HAP-1 (cell line): ENCODE results near the gene FAM222A.

Experiments
- DNase-seq, 2 experiments: peaks; one replicate each; pipeline ENCODE4 v3.0.0-alpha.2; 2016 to 2020; ENCODE audit warnings: low spot score in 2 of 2
- H3K27me3 ChIP-seq: fragments of 250-450 bp; sonication (Bioruptor Pico); 2 replicates; pipeline ENCODE4 v1.5.1; 2020; ENCODE audit warnings: low read depth, mild to moderate bottlenecking, moderate library complexity
- H3K36me3 ChIP-seq: fragments of 250-450 bp; sonication (Bioruptor Pico); replicated peaks from 2 replicates; pipeline ENCODE4 v1.5.1; 2020; ENCODE audit warnings: mild to moderate bottlenecking
- H3K4me1 ChIP-seq: fragments of 250-450 bp; sonication (Bioruptor Pico); 2 replicates; pipeline ENCODE4 v1.5.1; 2020; ENCODE audit warnings: mild to moderate bottlenecking
- H3K4me3 ChIP-seq: fragments of 250-450 bp; sonication (Bioruptor Pico); 2 replicates; pipeline ENCODE4 v1.5.1; 2020; ENCODE audit warnings: mild to moderate bottlenecking, moderate library complexity
- H3K9me3 ChIP-seq: fragments of 250-450 bp; sonication (Bioruptor Pico); 2 replicates; pipeline ENCODE4 v1.5.1; 2020; ENCODE audit warnings: mild to moderate bottlenecking, moderate library complexity
- in situ Hi-C: fragments of 300-500 bp; cut with MboI; formaldehyde crosslinking; loops from 3 replicates; pipeline ENCODE4 v1.14.3; 2020; ENCODE audit warnings: low sequenced_read_pairs, inconsistent platforms, mixed read lengths

Gene FAM222A

GRCh38 chr12:109710747-109711595 lies 2.7 kb upstream of the FAM222A start:
- Histone ChIP-seq H3K27me3 (no peaks in the 10 kb centered on the region), H3K36me3 (no peaks in the 10 kb centered on the region), H3K9me3 (no peaks in the 10 kb centered on the region), H3K4me1 (peaks cover 4% of the 10 kb centered on the region), H3K4me3 (no peak overlapping the region)
- in situ Hi-C loops = no loop called here
- peak; percentile 5 to 36 for DNase-seq

- Histone ChIP-seq H3K4me1 (peaks cover 1% of the 10 kb centered on the region), H3K4me3 (no peak overlapping the region), H3K36me3 (no peaks in the 10 kb centered on the region), H3K27me3 (no peaks in the 10 kb centered on the region), H3K9me3 (no peaks in the 10 kb centered on the region)
- in situ Hi-C loops = no loop called here
- DNase-seq = no peak
Measured at GRCh38 chr12:109711596-109712461, 1.8 kb upstream of the FAM222A start.

GRCh38 chr12:109714141-109714912 lies 702 bp downstream of the FAM222A start:
- H3K9me3 ChIP-seq = no peaks in the 10 kb centered on the region
- no peaks in the 10 kb centered on the region for H3K36me3 ChIP-seq
- H3K4me1 ChIP-seq = no peaks in the 10 kb centered on the region
- DNase-seq = peak; percentile 50 to 82
- in situ Hi-C loops = no loop called here
- no peaks in the 10 kb centered on the region for H3K27me3 ChIP-seq
- peak overlapping the region; percentile 40 for H3K4me3 ChIP-seq

- no peak for DNase-seq
- in situ Hi-C loops = no loop called here
- Histone ChIP-seq H3K4me1 (no peaks in the 10 kb centered on the region), H3K36me3 (no peaks in the 10 kb centered on the region), H3K9me3 (no peaks in the 10 kb centered on the region), H3K27me3 (no peaks in the 10 kb centered on the region), H3K4me3 (peak overlapping the region; percentile 40)
Measured at GRCh38 chr12:109714913-109715244, 1.3 kb downstream of the FAM222A start.

- no peak overlapping the region for H3K4me3 ChIP-seq
- DNase-seq = peak in 1 of 2 experiments; percentile 43
- H3K27me3 ChIP-seq = no peaks in the 10 kb centered on the region
- in situ Hi-C loops = no loop called here
- no peaks in the 10 kb centered on the region for H3K4me1 ChIP-seq
- no peaks in the 10 kb centered on the region for H3K9me3 ChIP-seq
- no peaks in the 10 kb centered on the region for H3K36me3 ChIP-seq
Measured at GRCh38 chr12:109715310-109716091, 1.9 kb downstream of the FAM222A start.

- H3K27me3 ChIP-seq = no peaks in the 10 kb centered on the region
- no peaks in the 10 kb centered on the region for H3K4me1 ChIP-seq
- in situ Hi-C loops = no loop called here
- no peaks in the 10 kb centered on the region for H3K36me3 ChIP-seq
- no peak for DNase-seq
- H3K9me3 ChIP-seq = no peaks in the 10 kb centered on the region
- no peak overlapping the region for H3K4me3 ChIP-seq
Measured at GRCh38 chr12:109716092-109716479, 2.5 kb downstream of the FAM222A start.

- in situ Hi-C loops = no loop called here
- Histone ChIP-seq H3K9me3 (no peaks in the 10 kb centered on the region), H3K36me3 (no peaks in the 10 kb centered on the region), H3K4me1 (no peaks in the 10 kb centered on the region), H3K4me3 (no peak overlapping the region), H3K27me3 (no peaks in the 10 kb centered on the region)
- no peak for DNase-seq
Measured at GRCh38 chr12:109716512-109717389, 3.1 kb downstream of the FAM222A start.

GRCh38 chr12:109717390-109718357 lies 4.0 kb downstream of the FAM222A start:
- no peak overlapping the region for H3K4me3 ChIP-seq
- no peaks in the 10 kb centered on the region for H3K36me3 ChIP-seq
- H3K9me3 ChIP-seq = no peaks in the 10 kb centered on the region
- in situ Hi-C loops = no loop called here
- H3K4me1 ChIP-seq = no peaks in the 10 kb centered on the region
- no peaks in the 10 kb centered on the region for H3K27me3 ChIP-seq
- DNase-seq = no peak

- H3K27me3 ChIP-seq = no peaks in the 10 kb centered on the region
Measured at GRCh38 chr12:109718390-109718789, 4.8 kb downstream of the FAM222A start.

GRCh38 chr12:109719123-109720022 lies 5.7 kb downstream of the FAM222A start:
- Histone ChIP-seq H3K27me3 (no peaks in the 10 kb centered on the region), H3K9me3 (no peaks in the 10 kb centered on the region), H3K4me1 (no peaks in the 10 kb centered on the region), H3K36me3 (no peaks in the 10 kb centered on the region), H3K4me3 (no peak overlapping the region)
- in situ Hi-C loops = no loop called here
- no peak for DNase-seq

More at GRCh38 chr12:109718390-109718789, 4.8 kb downstream of the FAM222A start:
- no peak overlapping the region for H3K4me3 ChIP-seq
- H3K36me3 ChIP-seq = no peaks in the 10 kb centered on the region
- in situ Hi-C loops = no loop called here
- no peaks in the 10 kb centered on the region for H3K9me3 ChIP-seq
- peak; percentile 37 to 78 for DNase-seq
- H3K4me1 ChIP-seq = no peaks in the 10 kb centered on the region
